Vagina (tissue), 2 donors: ENCODE data around the gene ADARB2.

Source experiments
- POLR2A ChIP-seq, 2 donors: fragments of 450-650 bp; IDR thresholded peaks; one replicate each; pipeline ENCODE4 v1.6.1; 2017; ENCODE audit warnings: antibody characterized with exemption in 2 of 2, mild to moderate bottlenecking in 2 of 2, moderate library complexity in 2 of 2
- TF ChIP-seq, protein P1 (sequence below), 3 experiments: fragments of 450-650 bp in 2 of 3; fragments of 200-600 bp in 1 of 3; sonication (generic) in 1 of 3; IDR thresholded peaks; one replicate each; pipeline ENCODE4 v1.5.1; 2017 to 2019; ENCODE audit warnings: antibody characterized with exemption in 3 of 3, mild to moderate bottlenecking in 2 of 3, moderate library complexity in 2 of 3

DNA sequence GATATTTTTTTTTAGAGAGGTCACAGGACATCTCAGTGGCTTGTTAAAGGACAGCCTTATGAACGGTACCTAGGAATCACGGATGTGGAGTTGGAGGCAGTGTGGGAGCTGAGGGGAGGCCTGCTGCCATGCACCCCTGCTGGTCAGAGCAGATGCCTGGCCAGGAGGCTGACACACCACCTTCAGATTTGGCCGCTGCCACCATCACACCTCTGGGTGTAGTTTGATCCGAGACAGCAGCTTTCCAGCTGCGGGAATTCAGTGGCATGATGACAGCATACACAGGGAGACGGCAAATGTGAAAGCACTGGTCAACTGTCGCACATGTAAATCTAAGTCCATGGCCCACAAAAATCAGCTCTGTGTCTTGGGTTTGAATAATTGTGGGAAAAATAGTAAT, 285.4 kb downstream of the ADARB2 start:
- TF ChIP-seq, protein P1, sequence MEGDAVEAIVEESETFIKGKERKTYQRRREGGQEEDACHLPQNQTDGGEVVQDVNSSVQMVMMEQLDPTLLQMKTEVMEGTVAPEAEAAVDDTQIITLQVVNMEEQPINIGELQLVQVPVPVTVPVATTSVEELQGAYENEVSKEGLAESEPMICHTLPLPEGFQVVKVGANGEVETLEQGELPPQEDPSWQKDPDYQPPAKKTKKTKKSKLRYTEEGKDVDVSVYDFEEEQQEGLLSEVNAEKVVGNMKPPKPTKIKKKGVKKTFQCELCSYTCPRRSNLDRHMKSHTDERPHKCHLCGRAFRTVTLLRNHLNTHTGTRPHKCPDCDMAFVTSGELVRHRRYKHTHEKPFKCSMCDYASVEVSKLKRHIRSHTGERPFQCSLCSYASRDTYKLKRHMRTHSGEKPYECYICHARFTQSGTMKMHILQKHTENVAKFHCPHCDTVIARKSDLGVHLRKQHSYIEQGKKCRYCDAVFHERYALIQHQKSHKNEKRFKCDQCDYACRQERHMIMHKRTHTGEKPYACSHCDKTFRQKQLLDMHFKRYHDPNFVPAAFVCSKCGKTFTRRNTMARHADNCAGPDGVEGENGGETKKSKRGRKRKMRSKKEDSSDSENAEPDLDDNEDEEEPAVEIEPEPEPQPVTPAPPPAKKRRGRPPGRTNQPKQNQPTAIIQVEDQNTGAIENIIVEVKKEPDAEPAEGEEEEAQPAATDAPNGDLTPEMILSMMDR (IDR thresholded peaks at IDR 0.05), result no peak
- TF ChIP-seq POLR2A (IDR thresholded peaks at IDR 0.05), result no peak
